Progenitor cell of endocrine pancreas (in vitro differentiated cells): ENCODE results near the gene AGBL1. TPM values are rescaled to one million over a fixed set of nuclear protein-coding genes. Genes with fewer than 3 reads are reported as not detected.

Experiments
- DNase-seq: peaks from one replicate; pipeline ENCODE4 v3.0.0; 2021; ENCODE audit warnings: low spot score; ENCODE audit not compliant: unreplicated experiment
- H3K27ac Mint-ChIP-seq: 2 replicates; pipeline ENCODE4 v1.8.0; 2021; ENCODE audit warnings: mild to moderate bottlenecking, moderate library complexity, mixed read lengths
- H3K27me3 Mint-ChIP-seq: 2 replicates; pipeline ENCODE4 v1.8.0; 2021; ENCODE audit warnings: mixed read lengths
- H3K36me3 Mint-ChIP-seq: 2 replicates; pipeline ENCODE4 v1.8.0; 2022; ENCODE audit warnings: mixed read lengths; ENCODE audit not compliant: insufficient read depth
- H3K4me1 Mint-ChIP-seq: 2 replicates; pipeline ENCODE4 v1.8.0; 2021; ENCODE audit warnings: low read depth, mixed read lengths
- H3K4me3 Mint-ChIP-seq: 2 replicates; pipeline ENCODE4 v1.8.0; 2021; ENCODE audit warnings: low read depth, mild to moderate bottlenecking, moderate library complexity, mixed read lengths
- H3K9me3 Mint-ChIP-seq: 2 replicates; pipeline ENCODE4 v1.8.0; 2021; ENCODE audit warnings: low read depth, mixed read lengths
- total RNA-seq: library from RNA; stranded (reverse); gene quantifications from 2 replicates; pipeline ENCODE4 v1.2.1, GENCODE V29; 2021
- TF ChIP-seq, protein P1 (sequence below): fragments of 200-600 bp; sonication (generic); IDR thresholded peaks from one replicate; pipeline ENCODE4 v1.5.0; 2021; ENCODE audit warnings: antibody characterized with exemption, mild to moderate bottlenecking; ENCODE audit not compliant: unreplicated experiment

Gene AGBL1
- total RNA-seq, 1 donor from 2014 or later: not detected

DNA sequence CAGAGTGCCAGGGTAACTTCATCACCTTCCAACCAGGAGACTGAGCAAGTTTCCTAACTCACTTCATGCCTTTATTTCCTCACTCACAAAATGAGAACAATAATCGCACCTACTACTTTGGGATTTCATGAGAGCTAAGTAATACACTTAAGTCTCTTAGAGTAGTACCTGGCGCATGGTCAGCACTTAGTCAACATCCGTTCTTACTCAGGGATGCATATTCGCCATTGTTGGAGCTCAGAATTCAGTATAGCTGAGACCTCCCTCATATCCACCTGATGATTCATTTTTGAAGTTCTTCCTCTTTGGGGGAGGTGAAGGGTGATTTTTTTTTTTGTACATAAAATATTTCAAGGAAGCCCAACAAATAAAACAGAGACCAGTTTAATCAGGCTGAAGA, 188.2 kb downstream of the AGBL1 start:
- Mint-ChIP-seq H3K27me3 (no peaks in the 10 kb centered on the region), H3K27ac (no peak overlapping the region), H3K36me3 (no peaks in the 10 kb centered on the region), H3K4me1 (peaks cover 1% of the 10 kb centered on the region), H3K4me3 (no peak overlapping the region), H3K9me3 (no peaks in the 10 kb centered on the region)
- TF ChIP-seq, protein P1, sequence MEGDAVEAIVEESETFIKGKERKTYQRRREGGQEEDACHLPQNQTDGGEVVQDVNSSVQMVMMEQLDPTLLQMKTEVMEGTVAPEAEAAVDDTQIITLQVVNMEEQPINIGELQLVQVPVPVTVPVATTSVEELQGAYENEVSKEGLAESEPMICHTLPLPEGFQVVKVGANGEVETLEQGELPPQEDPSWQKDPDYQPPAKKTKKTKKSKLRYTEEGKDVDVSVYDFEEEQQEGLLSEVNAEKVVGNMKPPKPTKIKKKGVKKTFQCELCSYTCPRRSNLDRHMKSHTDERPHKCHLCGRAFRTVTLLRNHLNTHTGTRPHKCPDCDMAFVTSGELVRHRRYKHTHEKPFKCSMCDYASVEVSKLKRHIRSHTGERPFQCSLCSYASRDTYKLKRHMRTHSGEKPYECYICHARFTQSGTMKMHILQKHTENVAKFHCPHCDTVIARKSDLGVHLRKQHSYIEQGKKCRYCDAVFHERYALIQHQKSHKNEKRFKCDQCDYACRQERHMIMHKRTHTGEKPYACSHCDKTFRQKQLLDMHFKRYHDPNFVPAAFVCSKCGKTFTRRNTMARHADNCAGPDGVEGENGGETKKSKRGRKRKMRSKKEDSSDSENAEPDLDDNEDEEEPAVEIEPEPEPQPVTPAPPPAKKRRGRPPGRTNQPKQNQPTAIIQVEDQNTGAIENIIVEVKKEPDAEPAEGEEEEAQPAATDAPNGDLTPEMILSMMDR: no peak
- DNase-seq: no peak

DNA sequence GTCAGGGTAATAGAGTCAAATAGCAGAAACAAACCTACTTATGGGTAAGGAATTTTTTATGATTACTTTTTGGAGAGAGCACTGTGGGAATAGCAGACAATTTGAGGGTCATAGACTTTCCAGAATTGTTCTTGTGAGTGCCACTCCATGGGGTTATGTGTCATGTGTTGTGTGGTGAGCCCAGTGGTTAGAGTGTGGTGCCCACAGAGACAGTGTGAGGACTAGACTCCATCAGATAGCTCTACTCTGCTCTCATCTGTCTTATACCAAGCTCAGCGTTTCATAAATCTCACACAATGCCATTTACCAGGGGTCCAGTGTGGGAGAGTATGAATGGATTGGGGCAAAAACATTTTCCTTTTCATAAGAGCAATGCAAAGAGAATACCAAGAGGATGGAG, 188.9 kb downstream of the AGBL1 start:
- no peaks in the 10 kb centered on the region for H3K36me3 Mint-ChIP-seq
- no peak overlapping the region for H3K4me3 Mint-ChIP-seq
- H3K27ac Mint-ChIP-seq: no peak overlapping the region
- no peaks in the 10 kb centered on the region for H3K27me3 Mint-ChIP-seq
- peaks cover 1% of the 10 kb centered on the region for H3K4me1 Mint-ChIP-seq
- no peak for DNase-seq
- TF ChIP-seq, protein P1: no peak
- no peaks in the 10 kb centered on the region for H3K9me3 Mint-ChIP-seq

DNA sequence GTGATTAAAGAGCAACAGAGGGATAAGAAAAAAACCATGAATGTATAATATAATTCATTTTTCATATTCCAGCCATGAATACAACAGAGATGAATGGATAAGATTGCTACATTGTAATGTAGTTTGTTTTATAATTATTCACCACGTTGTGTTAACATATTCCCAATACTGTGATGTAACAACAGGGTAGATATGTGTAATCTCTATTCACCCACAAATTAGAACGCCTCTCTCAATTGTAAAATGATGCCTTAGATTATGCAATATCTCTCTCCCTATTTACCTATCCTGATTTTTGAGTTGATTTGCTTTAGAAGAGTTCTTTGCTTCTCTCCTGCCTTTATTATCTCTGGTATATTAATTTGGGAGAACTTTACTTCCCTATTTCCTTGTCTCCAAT, 193.6 kb downstream of the AGBL1 start:
- H3K27me3 Mint-ChIP-seq: peaks cover 3% of the 10 kb centered on the region
- H3K4me1 Mint-ChIP-seq: peaks cover 1% of the 10 kb centered on the region
- H3K36me3 Mint-ChIP-seq: no peaks in the 10 kb centered on the region
- TF ChIP-seq, protein P1: no peak
- no peaks in the 10 kb centered on the region for H3K9me3 Mint-ChIP-seq
- no peak overlapping the region for H3K27ac Mint-ChIP-seq
- no peak for DNase-seq
- H3K4me3 Mint-ChIP-seq: no peak overlapping the region

DNA sequence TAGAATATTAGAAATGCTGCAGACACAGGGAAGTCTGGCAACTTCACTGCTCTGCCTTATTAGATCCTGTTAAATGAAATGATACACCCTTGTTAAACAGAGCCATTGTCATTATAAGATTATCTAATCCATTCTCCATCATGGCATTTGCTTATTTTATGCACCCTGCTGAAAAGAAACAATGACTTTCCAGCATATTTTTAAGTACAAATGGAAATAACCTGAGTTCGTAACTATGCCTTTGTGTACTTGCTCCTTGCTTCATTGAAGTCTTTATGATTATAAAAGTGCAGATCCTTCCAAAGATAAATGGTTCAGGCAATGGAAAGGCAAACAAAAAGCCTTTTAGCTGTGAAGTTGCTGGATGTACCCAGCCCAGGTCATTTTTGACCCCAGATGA, 195.7 kb downstream of the AGBL1 start:
- H3K4me3 Mint-ChIP-seq: no peak overlapping the region
- peaks cover 1% of the 10 kb centered on the region for H3K4me1 Mint-ChIP-seq
- DNase-seq: no peak
- no peaks in the 10 kb centered on the region for H3K9me3 Mint-ChIP-seq
- peaks cover 3% of the 10 kb centered on the region for H3K27me3 Mint-ChIP-seq
- TF ChIP-seq, protein P1: no peak
- H3K27ac Mint-ChIP-seq: no peak overlapping the region
- H3K36me3 Mint-ChIP-seq: no peaks in the 10 kb centered on the region

DNA sequence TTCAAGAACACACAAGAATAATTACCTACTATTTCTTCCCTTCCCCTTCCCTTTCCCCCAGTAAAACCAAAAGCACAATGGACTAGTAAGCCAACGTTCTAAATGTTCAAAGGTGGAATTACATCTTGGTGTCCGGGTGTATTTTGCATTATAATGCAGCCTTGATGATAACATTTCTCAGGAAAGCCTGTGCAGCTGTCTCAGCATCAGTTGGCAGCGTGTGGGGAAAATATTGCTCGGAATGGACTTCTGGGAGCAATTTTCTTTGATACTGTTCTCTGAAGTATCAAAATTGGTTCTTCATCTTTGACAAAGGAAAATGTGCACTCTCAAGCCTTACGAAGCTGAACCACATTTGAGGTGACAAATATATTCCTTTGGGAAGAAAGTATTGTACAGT, 198.9 kb downstream of the AGBL1 start:
- Mint-ChIP-seq H3K27me3 (peaks cover 3% of the 10 kb centered on the region), H3K27ac (no peak overlapping the region), H3K36me3 (no peaks in the 10 kb centered on the region), H3K9me3 (no peaks in the 10 kb centered on the region), H3K4me3 (no peak overlapping the region), H3K4me1 (no peaks in the 10 kb centered on the region)
- TF ChIP-seq, protein P1: no peak
- no peak for DNase-seq
